Right hindlimb (tissue), 1 donor: Measurements from ENCODE around the gene SLC12A1.

Experiments used
- DNase-seq: peaks from one replicate; pipeline ENCODE4 v3.0.0-alpha.2; 2018

Gene SLC12A1

DNA sequence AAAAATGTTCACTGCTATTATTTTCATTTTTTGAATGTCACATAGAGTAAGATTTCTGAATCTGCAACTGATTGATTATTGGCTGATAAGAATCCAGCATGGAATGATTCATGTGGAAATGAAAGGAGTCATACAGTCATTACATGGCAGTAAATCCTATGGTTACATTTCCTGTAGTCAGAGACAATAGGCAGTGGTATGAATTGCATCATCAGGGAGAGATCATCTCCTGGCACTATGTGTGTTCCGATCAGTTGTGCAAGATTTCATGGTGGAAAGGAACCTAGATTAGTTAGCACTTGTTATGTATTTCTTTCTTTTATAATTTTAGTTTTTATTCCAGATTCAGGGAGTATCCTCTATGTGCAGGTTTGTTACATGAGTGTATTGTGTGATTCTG lies 38.8 kb downstream of the SLC12A1 start:
- no peak for DNase-seq

DNA sequence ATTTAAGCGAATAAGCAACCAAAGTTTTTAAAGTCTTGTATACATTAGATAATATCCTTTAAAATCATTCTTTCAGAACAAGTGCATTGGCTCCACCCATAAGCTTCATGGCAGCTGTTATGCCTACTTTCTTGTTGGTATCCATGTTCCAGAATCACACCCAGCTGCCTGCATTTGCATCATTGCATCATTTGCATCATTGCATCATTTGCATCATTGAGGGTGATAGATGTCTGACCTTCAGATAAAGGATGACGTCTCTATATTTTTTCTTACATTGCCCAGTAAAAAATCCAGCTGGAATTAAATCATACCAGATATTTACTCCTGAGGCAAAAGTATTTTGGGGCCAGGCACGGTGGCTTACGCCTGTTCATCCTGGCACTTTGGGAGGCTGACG lies 42.3 kb downstream of the SLC12A1 start:
- no peak for DNase-seq

DNA sequence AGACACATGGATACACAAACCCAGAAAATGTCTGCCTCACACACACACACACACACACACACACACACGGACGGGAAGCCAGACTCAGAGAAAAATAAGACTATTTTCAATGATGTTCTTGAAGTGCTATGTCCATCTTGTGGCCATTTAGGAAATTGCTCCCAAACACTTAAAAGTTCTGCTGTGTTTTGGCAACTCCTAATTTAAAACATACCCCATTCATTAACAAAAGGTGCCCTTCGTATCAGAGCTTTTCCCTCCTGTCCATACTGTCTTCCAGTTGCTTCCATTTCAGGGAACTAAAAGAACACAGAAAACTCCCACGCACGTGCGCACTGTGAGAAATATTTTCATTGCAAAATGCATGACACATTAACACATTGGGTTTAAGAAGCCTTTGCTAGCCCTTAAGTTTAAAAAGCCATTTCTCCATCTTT lies 44.6 kb downstream of the SLC12A1 start:
- peak; percentile 79 for DNase-seq

- DNase-seq, result no peak
Observed at GRCh38 chr15:48253172-48253571, 47.1 kb downstream of the SLC12A1 start.

GRCh38 chr15:48265135-48265534 lies 59.0 kb downstream of the SLC12A1 start:
- no peak for DNase-seq

- DNase-seq, result no peak
Observed at GRCh38 chr15:48266024-48266689, 60.1 kb downstream of the SLC12A1 start.

DNA sequence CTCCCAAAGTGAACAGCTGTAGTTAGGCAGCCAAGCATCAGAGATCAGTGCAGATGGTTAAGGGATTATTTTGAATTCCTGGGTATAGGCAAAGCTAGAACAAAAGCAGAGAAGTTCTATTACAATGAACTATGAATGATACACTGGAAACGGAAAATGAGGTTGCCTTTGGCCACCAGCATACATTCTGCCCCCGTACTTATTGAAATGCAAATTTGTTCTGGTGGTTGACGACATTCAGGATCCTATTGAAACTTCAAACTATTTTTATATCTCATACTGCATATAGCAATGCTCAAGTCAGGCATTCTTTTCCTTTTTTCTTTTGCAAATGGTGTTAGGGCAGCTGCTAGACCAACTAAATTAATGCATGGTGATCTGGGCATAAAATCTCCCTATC lies 61.7 kb downstream of the SLC12A1 start:
- no peak for DNase-seq

DNA sequence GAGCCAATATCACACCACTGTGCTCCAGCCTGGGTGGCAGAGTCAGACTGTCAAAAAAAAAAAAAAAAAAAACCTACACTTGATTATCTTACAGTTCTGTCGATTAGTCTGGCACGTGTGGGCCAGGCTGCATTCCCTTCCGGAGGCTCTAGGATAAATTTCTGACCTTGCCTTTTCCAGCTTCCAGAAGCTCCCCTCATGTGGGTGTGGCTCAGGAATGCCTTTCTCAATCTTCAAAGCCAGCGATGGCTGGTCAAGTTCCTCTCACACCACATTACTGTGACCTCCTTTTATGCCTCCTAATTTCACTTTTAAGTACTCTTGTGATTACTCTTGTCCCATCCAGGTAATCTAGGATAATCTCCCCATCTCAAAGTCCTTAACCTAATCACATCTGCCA lies 66.9 kb downstream of the SLC12A1 start:
- no peak for DNase-seq

GRCh38 chr15:48278666-48279065 lies 72.6 kb downstream of the SLC12A1 start:
- no peak for DNase-seq

DNA sequence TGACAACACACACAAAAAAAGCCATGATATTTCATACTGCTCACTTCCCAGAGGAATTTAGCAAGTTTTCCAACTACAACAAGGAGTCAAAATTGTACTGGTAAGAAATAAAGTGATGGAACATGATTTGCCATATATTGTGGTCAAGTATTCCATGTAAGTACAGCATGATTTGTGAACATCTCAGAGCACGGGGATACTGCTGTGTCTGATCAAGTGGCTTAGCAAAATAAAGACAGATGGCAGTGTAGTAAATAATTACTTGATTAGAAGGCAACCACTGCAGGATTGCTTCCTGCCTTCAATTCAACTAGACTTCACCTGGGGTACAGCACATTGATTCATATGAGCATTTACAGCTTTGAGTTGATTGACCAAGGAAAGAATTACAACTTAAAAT lies 73.5 kb downstream of the SLC12A1 start:
- DNase-seq, result no peak

- no peak for DNase-seq
Observed at GRCh38 chr15:48281674-48282073, 75.6 kb downstream of the SLC12A1 start.

DNA sequence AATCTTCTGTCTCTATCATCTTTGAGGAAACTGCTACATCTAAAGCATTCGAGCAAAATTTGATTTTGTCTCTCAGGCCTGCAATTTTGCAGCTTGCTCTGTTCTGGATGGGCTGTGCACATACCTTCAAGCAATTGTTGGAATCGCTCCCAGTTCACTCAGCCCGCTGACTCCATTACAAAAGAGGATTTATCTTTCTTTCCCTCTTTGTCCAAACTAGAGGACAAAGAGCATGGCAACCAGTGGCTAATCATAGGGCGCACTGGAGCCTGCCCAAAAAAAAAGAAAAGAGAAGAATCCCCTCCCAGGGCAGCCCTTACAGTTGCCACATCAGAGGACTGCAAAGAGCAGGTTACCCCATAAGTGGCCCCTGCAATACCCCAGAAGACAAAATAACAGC lies 76.1 kb downstream of the SLC12A1 start:
- DNase-seq, result no peak

DNA sequence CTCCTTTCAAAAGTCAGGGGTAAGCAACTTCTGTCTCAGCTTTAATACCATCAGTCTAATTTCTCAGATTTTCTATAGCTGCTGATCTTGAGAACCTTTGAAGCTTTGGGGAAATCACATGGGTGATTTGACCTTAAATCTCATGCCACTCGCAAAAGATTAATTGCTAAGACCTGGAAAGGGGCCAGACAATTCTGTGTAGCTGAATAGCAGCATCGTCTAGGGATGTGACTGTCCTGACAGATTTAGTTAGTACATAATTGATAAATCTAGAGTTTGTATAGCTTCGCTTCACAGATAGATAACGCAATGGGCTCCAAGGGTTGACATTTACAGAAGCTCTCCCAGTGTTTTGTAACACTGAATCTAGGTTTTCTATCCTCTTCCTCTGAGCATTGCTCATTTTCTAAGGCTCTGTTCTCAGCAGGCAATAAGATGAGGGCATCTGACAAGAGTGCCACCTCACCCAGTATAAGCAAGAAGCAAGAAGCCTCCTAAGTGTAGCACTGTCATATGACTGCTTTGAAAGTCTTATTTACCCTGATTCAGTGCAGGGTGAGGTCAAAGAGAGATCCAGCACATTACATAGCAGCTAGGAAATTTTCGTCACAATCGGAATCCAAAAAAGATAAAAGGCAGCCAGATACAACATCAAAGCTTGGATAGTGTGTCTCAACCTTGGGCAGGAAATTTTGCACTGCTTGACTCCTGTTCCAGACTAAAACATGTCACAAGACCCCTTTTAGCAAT lies 77.5 kb downstream of the SLC12A1 start:
- no peak for DNase-seq

DNA sequence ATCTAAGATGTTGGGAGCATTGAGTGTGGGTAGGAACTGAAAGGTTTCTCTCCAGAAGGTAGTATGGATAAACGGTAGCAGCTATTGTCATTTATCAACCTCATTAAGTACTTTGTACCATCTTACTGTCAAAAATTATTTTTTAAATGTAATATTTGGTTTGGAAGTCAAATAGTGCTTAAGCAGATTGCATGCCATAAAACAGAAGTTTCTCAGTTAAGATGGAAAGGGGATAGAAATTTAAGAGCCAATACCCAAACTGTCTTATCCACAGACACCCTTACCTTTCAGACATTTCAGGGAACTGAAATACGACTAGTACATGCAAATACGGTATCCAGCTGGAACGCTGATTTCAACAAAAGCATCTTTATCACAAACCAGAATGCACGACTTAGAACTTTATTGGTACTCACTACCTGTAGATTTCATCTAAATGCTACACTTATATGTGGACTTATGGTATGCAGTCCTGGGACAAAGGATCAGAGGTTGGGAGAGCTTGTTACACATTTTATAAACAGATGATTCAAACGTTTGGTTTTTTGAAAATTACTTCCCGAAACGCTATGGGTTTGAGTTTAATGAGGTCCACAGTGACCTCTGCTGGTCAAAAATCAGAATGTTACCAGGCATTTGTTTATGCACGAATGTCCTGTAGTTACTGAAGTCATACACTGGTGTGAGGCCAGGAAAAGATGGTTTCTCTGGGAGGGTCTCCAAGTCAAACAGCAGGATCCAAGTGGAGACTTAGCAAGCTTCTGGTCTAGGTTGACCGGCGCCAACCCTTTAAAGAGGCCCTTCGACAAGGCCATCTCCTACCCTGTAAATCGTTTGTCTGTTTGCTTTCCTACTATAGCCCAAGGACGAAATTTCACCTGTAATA lies 79.5 kb downstream of the SLC12A1 start:
- peak; percentile 91 for DNase-seq

DNA sequence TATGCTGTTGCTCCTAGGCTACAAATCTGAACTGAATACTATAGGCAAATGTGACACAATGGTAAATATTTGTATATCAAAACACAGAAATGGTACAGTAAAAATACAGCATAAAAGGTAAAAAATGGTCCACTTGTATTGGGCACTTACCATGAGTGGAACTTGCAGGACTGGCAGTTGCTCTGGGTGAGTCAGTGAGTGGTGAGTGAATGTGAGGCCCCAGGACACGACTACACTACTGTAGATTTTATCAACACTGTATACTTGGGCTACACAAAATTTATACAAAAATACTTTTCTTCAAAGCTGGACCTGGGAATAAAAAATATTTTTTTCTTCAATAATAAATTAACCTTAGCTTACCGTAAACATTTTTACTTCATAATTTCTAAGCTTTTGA lies 83.5 kb downstream of the SLC12A1 start:
- no peak for DNase-seq

- no peak for DNase-seq
Observed at GRCh38 chr15:48292458-48292857, 86.4 kb downstream of the SLC12A1 start.

DNA sequence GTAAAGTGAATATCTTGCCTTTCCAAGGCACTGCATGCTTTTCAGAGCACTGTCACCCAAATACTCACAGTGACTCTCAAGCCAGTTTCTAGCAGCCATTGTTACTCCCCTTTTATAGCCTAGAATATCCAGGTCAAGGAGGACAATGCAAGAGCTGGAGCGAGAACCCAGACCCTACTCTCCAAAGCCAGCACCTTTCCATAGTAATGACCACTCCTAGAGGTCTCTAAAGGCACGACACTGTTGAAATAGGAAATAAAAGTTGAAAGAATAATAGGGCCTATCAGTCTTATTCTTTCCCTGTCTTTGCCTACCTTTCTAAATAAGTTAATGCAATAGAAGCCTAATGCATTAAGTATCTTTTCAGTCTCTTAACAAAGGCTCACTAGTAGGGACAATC lies 91.6 kb downstream of the SLC12A1 start:
- DNase-seq, result no peak

GRCh38 chr15:48298914-48299313 lies 92.8 kb downstream of the SLC12A1 start:
- DNase-seq, result no peak

DNA sequence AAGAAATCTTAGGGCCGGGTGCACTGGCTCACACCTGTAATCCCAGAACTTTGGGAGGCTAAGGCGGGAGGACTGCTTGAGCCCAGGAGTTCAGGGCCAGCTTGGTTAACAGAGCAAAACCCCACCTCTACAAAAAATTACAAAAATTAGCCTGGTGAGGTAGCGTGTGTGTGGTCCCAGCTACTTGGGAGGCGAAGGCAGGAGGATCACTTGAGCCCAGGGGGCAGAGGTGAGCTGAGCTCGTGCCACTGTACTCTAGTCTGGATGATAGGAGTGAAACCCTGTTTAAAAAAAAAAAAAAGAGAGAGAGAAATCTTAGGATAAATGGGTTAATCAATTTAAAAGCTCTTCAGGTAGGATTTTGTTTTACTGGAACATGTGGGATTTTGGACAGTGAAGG lies 93.9 kb downstream of the SLC12A1 start:
- DNase-seq, result no peak

DNA sequence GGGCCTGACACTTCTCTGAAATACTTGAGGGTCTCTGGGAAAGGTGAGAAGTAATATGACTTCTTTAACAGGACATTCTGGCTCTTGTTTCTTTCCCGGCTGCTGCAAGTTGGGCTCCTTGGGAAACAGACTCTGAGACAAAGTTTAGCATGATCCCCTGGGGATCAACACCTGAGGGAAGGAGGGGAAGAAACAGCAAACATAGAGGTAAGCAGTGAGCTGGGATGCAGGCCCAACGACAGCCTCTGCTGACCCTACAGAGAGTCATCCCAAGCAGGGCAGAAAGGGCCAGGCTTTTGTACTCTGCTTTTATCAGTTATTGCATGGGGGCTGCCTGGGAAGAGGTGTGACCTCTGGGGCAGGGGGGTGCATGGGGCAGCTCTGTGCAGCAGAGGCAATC lies 98.3 kb downstream of the SLC12A1 start:
- DNase-seq, result no peak

GRCh38 chr15:48306639-48307038 lies 100.5 kb downstream of the SLC12A1 start:
- DNase-seq, result no peak

GRCh38 chr15:48307586-48307985 lies 101.5 kb downstream of the SLC12A1 start:
- DNase-seq, result no peak

- DNase-seq, result no peak
Observed at GRCh38 chr15:48309740-48310139, 103.6 kb downstream of the SLC12A1 start.

GRCh38 chr15:48313216-48313615 lies 107.1 kb downstream of the SLC12A1 start:
- DNase-seq, result no peak
